ENCODE measurements around the gene ANKS3. TPM values are rescaled to one million over a fixed set of nuclear protein-coding genes. Genes with fewer than 3 reads are reported as not detected.

The ANKS3 gene
- total and polyA plus RNA-seq, 2 experiments from 2014 or later, result 22.5 to 24.9 TPM

DNA sequence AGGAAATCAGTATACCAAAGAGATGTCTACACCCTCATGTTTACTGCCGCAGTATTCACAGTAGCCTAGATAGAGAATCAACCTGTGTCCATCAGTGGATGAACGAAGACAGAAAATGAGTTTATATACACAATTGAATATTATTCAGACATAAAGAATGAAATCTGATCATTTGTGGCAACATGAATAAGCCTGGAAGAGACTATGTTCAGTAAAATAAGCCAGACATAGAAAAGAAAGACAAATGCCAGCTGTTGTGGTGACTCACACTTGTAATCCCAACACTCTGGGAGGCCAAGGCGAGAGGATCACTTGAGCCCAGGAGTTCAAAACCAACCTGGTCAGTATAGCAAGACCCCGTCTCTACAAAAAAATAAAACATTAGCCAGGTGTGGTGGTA lies 24.6 kb downstream of the ANKS3 start (continued):
- TF ChIP-seq, protein P1, sequence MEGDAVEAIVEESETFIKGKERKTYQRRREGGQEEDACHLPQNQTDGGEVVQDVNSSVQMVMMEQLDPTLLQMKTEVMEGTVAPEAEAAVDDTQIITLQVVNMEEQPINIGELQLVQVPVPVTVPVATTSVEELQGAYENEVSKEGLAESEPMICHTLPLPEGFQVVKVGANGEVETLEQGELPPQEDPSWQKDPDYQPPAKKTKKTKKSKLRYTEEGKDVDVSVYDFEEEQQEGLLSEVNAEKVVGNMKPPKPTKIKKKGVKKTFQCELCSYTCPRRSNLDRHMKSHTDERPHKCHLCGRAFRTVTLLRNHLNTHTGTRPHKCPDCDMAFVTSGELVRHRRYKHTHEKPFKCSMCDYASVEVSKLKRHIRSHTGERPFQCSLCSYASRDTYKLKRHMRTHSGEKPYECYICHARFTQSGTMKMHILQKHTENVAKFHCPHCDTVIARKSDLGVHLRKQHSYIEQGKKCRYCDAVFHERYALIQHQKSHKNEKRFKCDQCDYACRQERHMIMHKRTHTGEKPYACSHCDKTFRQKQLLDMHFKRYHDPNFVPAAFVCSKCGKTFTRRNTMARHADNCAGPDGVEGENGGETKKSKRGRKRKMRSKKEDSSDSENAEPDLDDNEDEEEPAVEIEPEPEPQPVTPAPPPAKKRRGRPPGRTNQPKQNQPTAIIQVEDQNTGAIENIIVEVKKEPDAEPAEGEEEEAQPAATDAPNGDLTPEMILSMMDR (conservative IDR thresholded peaks at IDR 0.05; ENCODE audit: low read depth in 2 of 2), result no peak
- no peak for TF ChIP-seq POLR2AphosphoS5 (IDR thresholded peaks at IDR 0.05; ENCODE audit: low read depth)
- TF ChIP-seq, protein P2, sequence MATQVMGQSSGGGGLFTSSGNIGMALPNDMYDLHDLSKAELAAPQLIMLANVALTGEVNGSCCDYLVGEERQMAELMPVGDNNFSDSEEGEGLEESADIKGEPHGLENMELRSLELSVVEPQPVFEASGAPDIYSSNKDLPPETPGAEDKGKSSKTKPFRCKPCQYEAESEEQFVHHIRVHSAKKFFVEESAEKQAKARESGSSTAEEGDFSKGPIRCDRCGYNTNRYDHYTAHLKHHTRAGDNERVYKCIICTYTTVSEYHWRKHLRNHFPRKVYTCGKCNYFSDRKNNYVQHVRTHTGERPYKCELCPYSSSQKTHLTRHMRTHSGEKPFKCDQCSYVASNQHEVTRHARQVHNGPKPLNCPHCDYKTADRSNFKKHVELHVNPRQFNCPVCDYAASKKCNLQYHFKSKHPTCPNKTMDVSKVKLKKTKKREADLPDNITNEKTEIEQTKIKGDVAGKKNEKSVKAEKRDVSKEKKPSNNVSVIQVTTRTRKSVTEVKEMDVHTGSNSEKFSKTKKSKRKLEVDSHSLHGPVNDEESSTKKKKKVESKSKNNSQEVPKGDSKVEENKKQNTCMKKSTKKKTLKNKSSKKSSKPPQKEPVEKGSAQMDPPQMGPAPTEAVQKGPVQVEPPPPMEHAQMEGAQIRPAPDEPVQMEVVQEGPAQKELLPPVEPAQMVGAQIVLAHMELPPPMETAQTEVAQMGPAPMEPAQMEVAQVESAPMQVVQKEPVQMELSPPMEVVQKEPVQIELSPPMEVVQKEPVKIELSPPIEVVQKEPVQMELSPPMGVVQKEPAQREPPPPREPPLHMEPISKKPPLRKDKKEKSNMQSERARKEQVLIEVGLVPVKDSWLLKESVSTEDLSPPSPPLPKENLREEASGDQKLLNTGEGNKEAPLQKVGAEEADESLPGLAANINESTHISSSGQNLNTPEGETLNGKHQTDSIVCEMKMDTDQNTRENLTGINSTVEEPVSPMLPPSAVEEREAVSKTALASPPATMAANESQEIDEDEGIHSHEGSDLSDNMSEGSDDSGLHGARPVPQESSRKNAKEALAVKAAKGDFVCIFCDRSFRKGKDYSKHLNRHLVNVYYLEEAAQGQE (IDR thresholded peaks at IDR 0.05; ENCODE audit: unreplicated experiment), result no peak

DNA sequence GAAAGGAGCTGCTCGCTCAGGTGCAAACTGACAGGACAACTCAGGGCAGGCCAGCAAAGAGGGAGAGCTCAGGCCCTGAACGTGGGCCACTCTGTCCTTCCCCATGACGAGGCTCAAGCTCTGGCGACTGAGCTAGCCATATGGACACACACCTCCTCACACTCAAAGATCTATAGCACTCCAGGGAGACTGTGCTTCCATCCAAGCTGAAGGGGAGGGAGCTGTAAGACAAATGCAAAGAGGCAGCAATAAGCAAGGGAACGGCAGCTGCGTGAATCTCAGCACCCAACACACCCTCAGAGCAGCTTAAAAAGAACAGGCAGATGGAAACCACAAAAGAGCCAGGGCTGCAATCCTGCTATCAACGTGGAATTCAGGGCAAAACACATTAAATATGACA lies 27.2 kb downstream of the ANKS3 start:
- Mint-ChIP-seq H3K36me3 (ENCODE audit: low read depth) (peaks cover 49% of the 10 kb centered on the region), H3K27ac (no peak overlapping the region), H3K9me3 (no peaks in the 10 kb centered on the region), H3K27me3 (ENCODE audit: insufficient read depth, low read depth, poor library complexity) (peaks cover 5% of the 10 kb centered on the region), H3K4me3 (no peak overlapping the region), H3K4me1 (no peaks in the 10 kb centered on the region)
- Histone ChIP-seq H4K20me1 (replicated peaks; ENCODE audit: insufficient read depth) (peaks cover 13% of the 10 kb centered on the region), H3F3A (replicated peaks; ENCODE audit: low read depth) (no peaks in the 10 kb centered on the region; the same call in 1 of the 2 replicates), H3K4me3 (no peak overlapping the region), H3K27me3 (ENCODE audit: insufficient read depth) (no peaks in the 10 kb centered on the region), H3K27ac (ENCODE audit: low read depth) (no peak overlapping the region), H3K79me2 (replicated peaks; ENCODE audit: insufficient read depth) (peaks cover 18% of the 10 kb centered on the region), H3K36me3 (ENCODE audit: insufficient read depth) (peaks cover 5% of the 10 kb centered on the region), H3K9me2 (ENCODE audit: insufficient read depth) (no peaks in the 10 kb centered on the region), H3K4me2 (no peak overlapping the region), H2AFZ (no peak overlapping the region), H3K4me1 (ENCODE audit: insufficient read depth) (no peaks in the 10 kb centered on the region)
- ATAC-seq (no peak), DNase-seq (ENCODE audit: low spot score) (no peak)
- TF ChIP-seq CREB1 (CRISPR knock-in tag; IDR thresholded peaks at IDR 0.05; ENCODE audit: low read depth) (no peak), EZH2 (IDR thresholded peaks at IDR 0.05; ENCODE audit: low read depth, unreplicated experiment) (no peak), JUNB (IDR thresholded peaks at IDR 0.05; ENCODE audit: unreplicated experiment) (no peak)
- TF ChIP-seq, protein P2 (IDR thresholded peaks at IDR 0.05; ENCODE audit: unreplicated experiment), result no peak
- TF ChIP-seq, protein P3, sequence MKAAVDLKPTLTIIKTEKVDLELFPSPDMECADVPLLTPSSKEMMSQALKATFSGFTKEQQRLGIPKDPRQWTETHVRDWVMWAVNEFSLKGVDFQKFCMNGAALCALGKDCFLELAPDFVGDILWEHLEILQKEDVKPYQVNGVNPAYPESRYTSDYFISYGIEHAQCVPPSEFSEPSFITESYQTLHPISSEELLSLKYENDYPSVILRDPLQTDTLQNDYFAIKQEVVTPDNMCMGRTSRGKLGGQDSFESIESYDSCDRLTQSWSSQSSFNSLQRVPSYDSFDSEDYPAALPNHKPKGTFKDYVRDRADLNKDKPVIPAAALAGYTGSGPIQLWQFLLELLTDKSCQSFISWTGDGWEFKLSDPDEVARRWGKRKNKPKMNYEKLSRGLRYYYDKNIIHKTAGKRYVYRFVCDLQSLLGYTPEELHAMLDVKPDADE (IDR thresholded peaks at IDR 0.05), result no peak
- TF ChIP-seq, protein P4, sequence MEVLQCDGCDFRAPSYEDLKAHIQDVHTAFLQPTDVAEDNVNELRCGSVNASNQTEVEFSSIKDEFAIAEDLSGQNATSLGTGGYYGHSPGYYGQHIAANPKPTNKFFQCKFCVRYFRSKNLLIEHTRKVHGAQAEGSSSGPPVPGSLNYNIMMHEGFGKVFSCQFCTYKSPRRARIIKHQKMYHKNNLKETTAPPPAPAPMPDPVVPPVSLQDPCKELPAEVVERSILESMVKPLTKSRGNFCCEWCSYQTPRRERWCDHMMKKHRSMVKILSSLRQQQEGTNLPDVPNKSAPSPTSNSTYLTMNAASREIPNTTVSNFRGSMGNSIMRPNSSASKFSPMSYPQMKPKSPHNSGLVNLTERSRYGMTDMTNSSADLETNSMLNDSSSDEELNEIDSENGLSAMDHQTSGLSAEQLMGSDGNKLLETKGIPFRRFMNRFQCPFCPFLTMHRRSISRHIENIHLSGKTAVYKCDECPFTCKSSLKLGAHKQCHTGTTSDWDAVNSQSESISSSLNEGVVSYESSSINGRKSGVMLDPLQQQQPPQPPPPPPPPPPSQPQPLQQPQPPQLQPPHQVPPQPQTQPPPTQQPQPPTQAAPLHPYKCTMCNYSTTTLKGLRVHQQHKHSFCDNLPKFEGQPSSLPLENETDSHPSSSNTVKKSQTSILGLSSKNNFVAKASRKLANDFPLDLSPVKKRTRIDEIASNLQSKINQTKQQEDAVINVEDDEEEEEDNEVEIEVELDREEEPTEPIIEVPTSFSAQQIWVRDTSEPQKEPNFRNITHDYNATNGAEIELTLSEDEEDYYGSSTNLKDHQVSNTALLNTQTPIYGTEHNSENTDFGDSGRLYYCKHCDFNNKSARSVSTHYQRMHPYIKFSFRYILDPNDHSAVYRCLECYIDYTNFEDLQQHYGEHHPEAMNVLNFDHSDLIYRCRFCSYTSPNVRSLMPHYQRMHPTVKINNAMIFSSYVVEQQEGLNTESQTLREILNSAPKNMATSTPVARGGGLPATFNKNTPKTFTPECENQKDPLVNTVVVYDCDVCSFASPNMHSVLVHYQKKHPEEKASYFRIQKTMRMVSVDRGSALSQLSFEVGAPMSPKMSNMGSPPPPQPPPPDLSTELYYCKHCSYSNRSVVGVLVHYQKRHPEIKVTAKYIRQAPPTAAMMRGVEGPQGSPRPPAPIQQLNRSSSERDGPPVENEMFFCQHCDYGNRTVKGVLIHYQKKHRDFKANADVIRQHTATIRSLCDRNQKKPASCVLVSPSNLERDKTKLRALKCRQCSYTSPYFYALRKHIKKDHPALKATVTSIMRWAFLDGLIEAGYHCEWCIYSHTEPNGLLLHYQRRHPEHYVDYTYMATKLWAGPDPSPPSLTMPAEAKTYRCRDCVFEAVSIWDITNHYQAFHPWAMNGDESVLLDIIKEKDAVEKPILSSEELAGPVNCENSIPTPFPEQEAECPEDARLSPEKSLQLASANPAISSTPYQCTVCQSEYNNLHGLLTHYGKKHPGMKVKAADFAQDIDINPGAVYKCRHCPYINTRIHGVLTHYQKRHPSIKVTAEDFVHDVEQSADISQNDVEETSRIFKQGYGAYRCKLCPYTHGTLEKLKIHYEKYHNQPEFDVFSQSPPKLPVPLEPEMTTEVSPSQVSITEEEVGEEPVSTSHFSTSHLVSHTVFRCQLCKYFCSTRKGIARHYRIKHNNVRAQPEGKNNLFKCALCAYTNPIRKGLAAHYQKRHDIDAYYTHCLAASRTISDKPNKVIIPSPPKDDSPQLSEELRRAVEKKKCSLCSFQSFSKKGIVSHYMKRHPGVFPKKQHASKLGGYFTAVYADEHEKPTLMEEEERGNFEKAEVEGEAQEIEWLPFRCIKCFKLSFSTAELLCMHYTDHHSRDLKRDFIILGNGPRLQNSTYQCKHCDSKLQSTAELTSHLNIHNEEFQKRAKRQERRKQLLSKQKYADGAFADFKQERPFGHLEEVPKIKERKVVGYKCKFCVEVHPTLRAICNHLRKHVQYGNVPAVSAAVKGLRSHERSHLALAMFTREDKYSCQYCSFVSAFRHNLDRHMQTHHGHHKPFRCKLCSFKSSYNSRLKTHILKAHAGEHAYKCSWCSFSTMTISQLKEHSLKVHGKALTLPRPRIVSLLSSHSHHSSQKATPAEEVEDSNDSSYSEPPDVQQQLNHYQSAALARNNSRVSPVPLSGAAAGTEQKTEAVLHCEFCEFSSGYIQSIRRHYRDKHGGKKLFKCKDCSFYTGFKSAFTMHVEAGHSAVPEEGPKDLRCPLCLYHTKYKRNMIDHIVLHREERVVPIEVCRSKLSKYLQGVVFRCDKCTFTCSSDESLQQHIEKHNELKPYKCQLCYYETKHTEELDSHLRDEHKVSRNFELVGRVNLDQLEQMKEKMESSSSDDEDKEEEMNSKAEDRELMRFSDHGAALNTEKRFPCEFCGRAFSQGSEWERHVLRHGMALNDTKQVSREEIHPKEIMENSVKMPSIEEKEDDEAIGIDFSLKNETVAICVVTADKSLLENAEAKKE (CRISPR knock-in tag; IDR thresholded peaks at IDR 0.05), result no peak
